Stomach (tissue), 9 donors: Measurements from ENCODE around the gene CASP2. TPM values are rescaled to one million over a fixed set of nuclear protein-coding genes. Genes with fewer than 3 reads are reported as not detected.

Experiments used
- DNase-seq, 2 donors: peaks; one replicate each; pipeline versions ENCODE4 v3.0.0 to v3.0.0-alpha.2; 2013 to 2019
- H3K27ac ChIP-seq, 5 donors: fragments of 200-600 bp in 4 of 5; sonication (generic) in 4 of 5; one replicate each; pipeline ENCODE4 v1.5.1; 2013 to 2019; ENCODE audit warnings: mild to moderate bottlenecking in 1 of 5, moderate library complexity in 1 of 5
- H3K27me3 ChIP-seq, 3 donors: fragments of 200-600 bp; sonication (generic); one replicate each; pipeline ENCODE4 v1.5.1; 2017 to 2019; ENCODE audit warnings: mixed run types in 1 of 3
- H3K36me3 ChIP-seq, 4 donors: fragments of 200-600 bp; sonication (generic); 1 replicate in 3 of 4; 2 replicates in 1 of 4; pipeline ENCODE4 v1.5.1; 2016 to 2019
- H3K4me1 ChIP-seq, 4 donors: fragments of 200-600 bp; sonication (generic); one replicate each; pipeline ENCODE4 v1.5.1; 2016 to 2019
- H3K4me3 ChIP-seq, 4 donors: fragments of 200-600 bp; sonication (generic) in 3 of 4; one replicate each; pipeline ENCODE4 v1.5.1; 2016 to 2019; ENCODE audit warnings: mild to moderate bottlenecking in 1 of 4
- H3K9me3 ChIP-seq, 4 donors: fragments of 200-600 bp; sonication (generic); one replicate each; pipeline ENCODE4 v1.5.1; 2016 to 2019
- EP300 ChIP-seq: sonication (generic); formaldehyde crosslinking; IDR thresholded peaks from one replicate; pipeline ENCODE4 v1.6.1; 2017; ENCODE audit warnings: antibody characterized with exemption
- POLR2A ChIP-seq, 4 donors: fragments of 450-650 bp; IDR thresholded peaks; one replicate each; pipeline ENCODE4 v1.6.1; 2016; ENCODE audit warnings: antibody characterized with exemption in 4 of 4, control low read depth in 2 of 4, mild to moderate bottlenecking in 1 of 4, moderate library complexity in 1 of 4
- POLR2AphosphoS5 ChIP-seq, 3 donors: sonication (generic); formaldehyde crosslinking; IDR thresholded peaks; one replicate each; pipeline ENCODE4 v1.6.1; 2016; ENCODE audit warnings: antibody characterized with exemption in 3 of 3
- WGBS, 5 donors: extraction: QIAGEN DNeasy Blood & Tissue Kit in 3 of 5; methylation state at CpG; one replicate each; pipeline versions ENCODE4 v1.1.5 to v1.1.7; 2013 to 2018; 5-methylcytosine and 5-hydroxymethylcytosine counted together
- intact Hi-C: fragments of 100-400 bp; cut with DNase I; formaldehyde crosslinking; loops from one replicate; pipeline ENCODE4 v1.15.1; 2023; ENCODE audit warnings: low total_unique reads
- polyA plus RNA-seq, 3 donors: library from polyadenylated mRNA; stranded (reverse); fragments of 200-250 nt; gene quantifications; one replicate each; pipeline ENCODE4 v1.2.3, GENCODE V29; 2013
- small RNA-seq, 4 donors: library from RNA; depleted of rRNA; stranded (forward); fragments of <200 nt; gene quantifications; one replicate each; pipeline ENCODE3, GENCODE V24; 2016
- total RNA-seq, 5 donors: library from RNA; depleted of rRNA; stranded (reverse); fragments of >200 nt; gene quantifications; one replicate each; pipeline versions ENCODE4 v1.1.0 to v1.2.3, GENCODE V29; 2014 to 2016
- TF ChIP-seq, protein P1 (sequence below), 7 experiments: fragments of 450-650 bp in 4 of 7; fragments of 200-600 bp in 3 of 7; sonication (generic) in 3 of 7; IDR thresholded peaks; one replicate each; pipeline ENCODE4 v1.5.1; 2016 to 2019; ENCODE audit warnings: antibody characterized with exemption in 7 of 7, control low read depth in 2 of 7, mild to moderate bottlenecking in 1 of 7
- donor health status: healthy with polysubstance abuse.
- donor health status: Bipolar disorder and iron deficiency.
- donor health status: healthy.

Gene CASP2
- total and polyA plus RNA-seq, 8 donors = 4.6 to 27.7 (median 15.5) TPM

DNA sequence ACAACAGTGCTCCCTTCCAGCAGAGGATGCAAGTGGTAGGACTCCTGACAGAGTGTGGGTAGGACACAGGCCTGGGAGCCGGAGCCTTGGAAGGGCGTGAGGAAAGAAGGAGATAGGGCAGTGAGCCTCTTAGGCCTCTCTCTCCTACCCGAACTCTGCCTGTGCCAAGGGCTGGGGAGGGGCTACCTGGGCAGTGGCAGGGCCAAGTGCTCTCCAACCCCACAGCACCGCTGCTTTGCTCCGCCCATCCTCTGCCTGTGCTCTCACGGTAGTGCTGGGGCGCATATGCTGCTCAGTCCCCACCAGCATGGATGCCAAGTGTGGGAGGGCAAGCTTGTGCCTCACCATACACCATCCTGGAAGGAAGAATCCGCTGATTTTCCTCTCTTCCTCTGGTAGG lies 66.8 kb downstream of the CASP2 start:
- no peak for TF ChIP-seq EP300
- TF ChIP-seq, protein P1, sequence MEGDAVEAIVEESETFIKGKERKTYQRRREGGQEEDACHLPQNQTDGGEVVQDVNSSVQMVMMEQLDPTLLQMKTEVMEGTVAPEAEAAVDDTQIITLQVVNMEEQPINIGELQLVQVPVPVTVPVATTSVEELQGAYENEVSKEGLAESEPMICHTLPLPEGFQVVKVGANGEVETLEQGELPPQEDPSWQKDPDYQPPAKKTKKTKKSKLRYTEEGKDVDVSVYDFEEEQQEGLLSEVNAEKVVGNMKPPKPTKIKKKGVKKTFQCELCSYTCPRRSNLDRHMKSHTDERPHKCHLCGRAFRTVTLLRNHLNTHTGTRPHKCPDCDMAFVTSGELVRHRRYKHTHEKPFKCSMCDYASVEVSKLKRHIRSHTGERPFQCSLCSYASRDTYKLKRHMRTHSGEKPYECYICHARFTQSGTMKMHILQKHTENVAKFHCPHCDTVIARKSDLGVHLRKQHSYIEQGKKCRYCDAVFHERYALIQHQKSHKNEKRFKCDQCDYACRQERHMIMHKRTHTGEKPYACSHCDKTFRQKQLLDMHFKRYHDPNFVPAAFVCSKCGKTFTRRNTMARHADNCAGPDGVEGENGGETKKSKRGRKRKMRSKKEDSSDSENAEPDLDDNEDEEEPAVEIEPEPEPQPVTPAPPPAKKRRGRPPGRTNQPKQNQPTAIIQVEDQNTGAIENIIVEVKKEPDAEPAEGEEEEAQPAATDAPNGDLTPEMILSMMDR (IDR thresholded peaks at IDR 0.05) = no peak
- no peak for TF ChIP-seq POLR2A (IDR thresholded peaks at IDR 0.05)
- TF ChIP-seq POLR2AphosphoS5 (IDR thresholded peaks at IDR 0.05) = no peak
- H3K36me3 ChIP-seq = no peaks in the 10 kb centered on the region
- H3K27ac ChIP-seq = no peak overlapping the region
- no peaks in the 10 kb centered on the region for H3K9me3 ChIP-seq
- WGBS, 5 donors = 67 to 80% (median 70%) methylated on average over 7 to 8 of the region's 8 CpGs
- H3K4me3 ChIP-seq = no peak overlapping the region
- H3K4me1 ChIP-seq = no peaks in the 10 kb centered on the region
- intact Hi-C loops = no loop called here
- peaks cover 0 to 50% (median 4%) of the 10 kb centered on the region in 3 donors for H3K27me3 ChIP-seq
- DNase-seq = no peak

DNA sequence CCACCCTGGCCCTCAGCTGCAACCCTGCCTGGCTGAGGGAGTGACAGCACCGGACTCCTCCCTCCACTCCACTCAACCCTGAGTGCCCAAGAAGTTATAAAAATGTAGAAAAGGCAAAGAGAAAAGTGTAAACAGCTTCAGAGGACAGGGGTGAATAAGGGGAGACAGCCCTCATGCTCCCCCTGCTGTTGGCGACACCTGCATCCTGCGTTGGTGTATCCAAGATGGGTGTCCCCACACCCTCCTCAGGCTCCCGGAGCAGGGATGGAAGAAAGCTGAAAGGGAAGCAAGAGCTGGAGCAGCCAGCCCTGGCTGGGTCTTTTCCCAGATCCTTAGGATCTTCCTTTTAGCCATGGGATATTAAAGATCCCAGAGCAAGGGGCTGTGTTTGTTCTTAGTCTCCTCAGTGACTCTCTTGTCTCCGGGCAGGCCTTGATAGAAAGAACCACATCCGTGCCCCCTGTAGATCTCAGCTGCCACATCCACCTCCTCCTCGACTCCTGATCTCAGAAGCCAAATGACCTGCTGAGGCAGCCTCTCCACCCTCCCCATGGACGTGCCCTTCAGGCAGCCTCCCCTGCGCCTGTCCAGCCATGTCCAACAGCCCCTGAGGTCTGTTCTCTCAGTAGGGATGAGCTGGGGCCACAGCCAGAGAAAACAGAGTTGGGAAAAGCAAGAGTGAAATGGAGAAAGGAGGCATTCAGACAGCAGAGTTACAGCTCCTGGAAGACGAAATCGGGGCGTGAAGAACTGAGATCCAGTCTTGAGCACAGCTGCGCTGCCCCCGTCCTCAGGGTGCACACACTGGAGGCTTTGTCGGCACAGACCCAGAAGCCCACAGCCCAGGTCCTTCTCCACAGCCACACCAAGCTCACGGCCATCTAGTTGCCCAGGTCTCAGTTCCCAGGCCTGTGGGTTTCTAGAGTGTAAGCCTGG lies 67.6 kb downstream of the CASP2 start:
- no peak overlapping the region for H3K27ac ChIP-seq
- no peak for TF ChIP-seq EP300
- TF ChIP-seq, protein P1 (IDR thresholded peaks at IDR 0.05) = no peak
- no peaks in the 10 kb centered on the region for H3K36me3 ChIP-seq
- whole genome bisulfite sequencing, 5 donors = 85 to 91% (median 89%) methylated on average over 16 of the region's 16 CpGs
- no peak overlapping the region for H3K4me3 ChIP-seq
- no peaks in the 10 kb centered on the region for H3K9me3 ChIP-seq
- H3K4me1 ChIP-seq = no peaks in the 10 kb centered on the region
- no peak for DNase-seq
- intact Hi-C loops = no loop called here
- H3K27me3 ChIP-seq = peaks cover 0 to 53% (median 4%) of the 10 kb centered on the region in 3 donors

DNA sequence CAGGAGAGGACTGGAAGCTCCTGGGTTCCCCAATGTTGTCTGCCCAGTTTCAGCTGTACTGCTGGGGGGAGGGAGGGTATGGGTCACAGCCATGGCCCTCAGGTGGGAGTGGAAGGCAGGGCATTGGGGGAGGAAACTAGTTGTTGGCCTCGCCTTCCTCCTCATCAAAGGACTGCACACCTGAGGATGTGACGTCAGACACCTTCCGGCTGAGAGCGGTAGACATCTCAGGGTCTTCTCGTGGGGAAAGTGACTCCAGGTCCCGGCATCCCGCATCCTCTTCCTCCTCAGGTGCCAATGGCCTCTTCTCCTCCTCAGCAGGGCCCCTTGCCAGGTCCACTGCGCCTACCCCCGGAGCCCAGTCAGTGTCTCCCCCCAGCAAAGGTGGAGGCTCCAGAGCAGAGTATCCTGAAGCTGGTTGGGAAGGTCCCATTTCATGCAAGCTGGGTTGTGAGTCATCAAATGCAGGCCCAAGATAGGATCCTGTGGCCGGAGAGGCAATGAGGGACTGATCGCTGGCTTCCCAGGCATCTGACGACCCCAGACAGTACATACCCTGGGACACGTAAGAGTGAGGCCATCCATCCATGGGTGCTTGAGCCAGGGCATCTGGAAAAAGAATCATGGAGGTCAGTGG lies 68.4 kb downstream of the CASP2 start:
- Histone ChIP-seq H3K27me3 (peaks cover 2 to 53% (median 12%) of the 10 kb centered on the region in 3 donors), H3K9me3 (no peaks in the 10 kb centered on the region), H3K27ac (no peak overlapping the region), H3K4me3 (no peak overlapping the region), H3K4me1 (peaks cover 5% of the 10 kb centered on the region in 4 donors), H3K36me3 (no peaks in the 10 kb centered on the region)
- no peak for DNase-seq
- intact Hi-C loops = no loop called here
- WGBS, 5 donors = 93 to 96% (median 95%) methylated on average over 13 of the region's 13 CpGs
- TF ChIP-seq, protein P1 (IDR thresholded peaks at IDR 0.05) = no peak
- TF ChIP-seq EP300 (no peak), POLR2A (IDR thresholded peaks at IDR 0.05) (no peak), POLR2AphosphoS5 (IDR thresholded peaks at IDR 0.05) (no peak)

Small RNAs within 50 kb of the gene (small RNA-seq; reads per million reads assigned to genes)
- gene RN7SL481P (0 reads per million in 4 donors), gene RN7SL535P (0 reads per million in 4 donors)

Other genes with a start within 250 kb of the CASP2 start
- not detected for gene OR6V1, start 236.0 kb upstream of the CASP2 start, total RNA-seq
- not detected for gene OR6V1, start 236.0 kb upstream of the CASP2 start, polyA plus RNA-seq
- gene PIP, start 156.3 kb upstream of the CASP2 start, total RNA-seq = not detected
- gene PIP, start 156.3 kb upstream of the CASP2 start, polyA plus RNA-seq = under 1 TPM in 1 of 3 donors, not detected in 2; 0.45 TPM
- gene TAS2R39, start 104.9 kb upstream of the CASP2 start, total RNA-seq = not detected
- not detected for gene TAS2R39, start 104.9 kb upstream of the CASP2 start, polyA plus RNA-seq
- gene TAS2R40, start 66.3 kb upstream of the CASP2 start, total RNA-seq = not detected
- not detected for gene TAS2R40, start 66.3 kb upstream of the CASP2 start, polyA plus RNA-seq
- 100 to 1,000 TPM in 4 of 5 donors, 10 to 100 TPM in 1; 71.8 to 305 (median 164) TPM for gene GSTK1, start 24.9 kb upstream of the CASP2 start, total RNA-seq
- gene GSTK1, start 24.9 kb upstream of the CASP2 start, polyA plus RNA-seq = 100 to 1,000 TPM; 118 to 177 (median 141) TPM
- 1 to 10 TPM in 4 of 5 donors, under 1 TPM in 1; 0.89 to 9.6 (median 4.6) TPM for gene TMEM139, start 3.4 kb upstream of the CASP2 start, total RNA-seq
- 10 to 100 TPM in 1 of 3 donors, 1 to 10 TPM in 2; 5.3 to 15.3 (median 8.4) TPM for gene TMEM139, start 3.4 kb upstream of the CASP2 start, polyA plus RNA-seq
- gene CLCN1, start 27.8 kb downstream of the CASP2 start, total RNA-seq = not detected
- gene CLCN1, start 27.8 kb downstream of the CASP2 start, polyA plus RNA-seq = under 1 TPM in 1 of 3 donors, not detected in 2; 0.28 TPM
- gene FAM131B, start 74.4 kb downstream of the CASP2 start, total RNA-seq = 10 to 100 TPM in 1 of 5 donors, 1 to 10 TPM in 1, under 1 TPM in 2, not detected in 1; 0.29 to 14.0 (median 0.95) TPM
- under 1 TPM; 0.33 to 0.56 (median 0.46) TPM for gene FAM131B, start 74.4 kb downstream of the CASP2 start, polyA plus RNA-seq
- 100 to 1,000 TPM in 1 of 5 donors, 10 to 100 TPM in 4; 20.6 to 102 (median 64.0) TPM for gene ZYX, start 93.0 kb downstream of the CASP2 start, total RNA-seq
- 10 to 100 TPM; 73.4 to 79.2 (median 74.1) TPM for gene ZYX, start 93.0 kb downstream of the CASP2 start, polyA plus RNA-seq
- gene EPHA1, start 120.5 kb downstream of the CASP2 start, total RNA-seq = 10 to 100 TPM in 3 of 5 donors, 1 to 10 TPM in 2; 5.3 to 31.9 (median 12.5) TPM
- 10 to 100 TPM in 1 of 3 donors, 1 to 10 TPM in 2; 4.7 to 25.9 (median 5.6) TPM for gene EPHA1, start 120.5 kb downstream of the CASP2 start, polyA plus RNA-seq
- gene TAS2R60, start 155.1 kb downstream of the CASP2 start, total RNA-seq = not detected
- not detected for gene TAS2R60, start 155.1 kb downstream of the CASP2 start, polyA plus RNA-seq
- 1 to 10 TPM in 1 of 5 donors, not detected in 4; 1.5 TPM for gene TAS2R41, start 189.5 kb downstream of the CASP2 start, total RNA-seq
- not detected for gene TAS2R41, start 189.5 kb downstream of the CASP2 start, polyA plus RNA-seq